GM19395 (cell line): ENCODE measurements around the gene PDE6B.

ENCODE experiments used
- ATAC-seq: cut with Tn5 transposase; IDR thresholded peaks from one replicate; pipeline ENCODE4 v1.9.1; 2021; ENCODE audit warnings: mild to moderate bottlenecking, moderate library complexity; ENCODE audit not compliant: unreplicated experiment

The PDE6B gene

DNA sequence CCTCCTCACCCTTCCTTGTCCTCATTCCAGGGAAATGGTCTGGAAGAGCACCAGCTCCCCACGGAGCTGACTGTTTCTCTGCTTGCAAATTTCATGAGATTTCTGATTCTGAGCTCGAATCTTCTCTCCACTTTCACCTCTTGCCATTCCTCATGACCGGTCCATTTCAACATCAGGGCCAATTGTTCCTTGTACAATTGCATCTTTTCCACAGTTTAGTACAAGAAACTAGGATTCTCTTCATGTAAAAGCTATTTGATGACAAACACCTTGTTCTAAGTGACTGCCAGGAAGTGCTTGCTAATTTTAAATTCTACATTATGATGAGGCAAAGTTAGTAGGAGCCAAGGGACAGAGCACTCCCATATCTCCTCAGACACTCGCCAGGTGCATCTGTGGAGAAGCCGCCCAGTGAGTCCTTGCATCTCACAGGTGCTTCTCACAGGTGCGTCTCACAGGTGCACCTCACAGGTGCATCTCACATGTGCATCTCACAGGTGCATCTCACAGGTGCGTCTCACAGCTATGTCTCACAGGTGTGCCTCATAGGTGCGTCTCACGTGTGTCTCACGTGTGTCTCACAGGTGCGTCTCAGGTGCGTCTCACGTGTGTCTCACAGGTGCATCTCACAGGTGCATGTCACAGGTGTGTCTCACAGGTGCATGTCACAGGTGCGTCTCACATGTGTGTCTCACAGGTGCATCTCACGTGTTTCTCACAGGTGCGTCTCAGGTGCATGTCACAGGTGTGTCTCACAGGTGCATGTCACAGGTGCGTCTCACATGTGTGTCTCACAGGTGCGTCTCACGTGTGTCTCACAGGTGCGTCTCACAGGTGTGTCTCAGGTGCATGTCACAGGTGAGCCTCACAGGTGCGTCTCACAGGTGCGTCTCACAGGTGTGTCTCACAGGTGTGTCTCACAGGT lies 3.0 kb upstream of the PDE6B start:
- ATAC-seq, result no peak

DNA sequence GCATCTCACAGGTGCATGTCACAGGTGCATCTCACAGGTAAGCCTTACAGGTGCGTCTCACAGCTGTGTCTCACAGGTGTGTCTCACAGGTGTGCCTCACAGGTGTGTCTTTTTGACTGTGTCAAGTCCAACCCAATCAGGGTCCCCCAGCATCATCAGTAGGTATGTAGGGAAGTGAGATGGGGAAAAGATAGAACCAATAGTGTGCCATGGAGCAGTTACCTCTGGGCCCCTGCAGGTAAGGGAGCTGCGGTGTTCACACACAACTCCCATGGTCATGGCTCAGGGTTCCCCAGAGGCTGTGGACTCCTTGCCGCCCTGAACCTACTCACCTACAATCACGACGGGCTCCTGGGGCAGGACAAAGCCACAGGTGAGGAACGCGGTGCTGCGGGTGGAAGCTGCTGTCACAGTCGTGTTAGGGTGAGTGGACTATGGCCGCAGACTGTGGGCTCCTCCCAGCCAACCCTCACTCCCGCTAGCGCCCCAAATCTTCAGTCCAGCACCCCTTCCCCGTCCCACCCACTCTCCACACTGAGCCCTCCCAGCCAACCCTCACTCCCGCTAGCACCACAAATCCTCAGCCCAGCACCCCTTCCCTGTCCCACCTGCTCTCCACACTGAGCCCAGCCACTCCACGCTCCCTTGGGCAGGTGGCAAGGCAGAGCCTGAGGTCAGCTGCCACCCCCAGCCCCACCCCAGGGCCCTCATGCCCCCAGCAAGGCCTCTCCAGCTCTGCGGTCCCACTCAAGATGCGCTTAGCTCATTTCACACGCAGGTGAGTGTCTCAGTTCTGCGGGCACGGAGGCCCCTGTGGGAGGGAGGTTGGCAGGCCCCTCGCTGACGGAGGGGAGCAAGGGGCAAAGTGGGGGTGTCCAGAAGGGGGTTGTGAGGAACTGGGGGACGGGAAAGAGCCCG lies 2.1 kb upstream of the PDE6B start:
- ATAC-seq, result no peak

DNA sequence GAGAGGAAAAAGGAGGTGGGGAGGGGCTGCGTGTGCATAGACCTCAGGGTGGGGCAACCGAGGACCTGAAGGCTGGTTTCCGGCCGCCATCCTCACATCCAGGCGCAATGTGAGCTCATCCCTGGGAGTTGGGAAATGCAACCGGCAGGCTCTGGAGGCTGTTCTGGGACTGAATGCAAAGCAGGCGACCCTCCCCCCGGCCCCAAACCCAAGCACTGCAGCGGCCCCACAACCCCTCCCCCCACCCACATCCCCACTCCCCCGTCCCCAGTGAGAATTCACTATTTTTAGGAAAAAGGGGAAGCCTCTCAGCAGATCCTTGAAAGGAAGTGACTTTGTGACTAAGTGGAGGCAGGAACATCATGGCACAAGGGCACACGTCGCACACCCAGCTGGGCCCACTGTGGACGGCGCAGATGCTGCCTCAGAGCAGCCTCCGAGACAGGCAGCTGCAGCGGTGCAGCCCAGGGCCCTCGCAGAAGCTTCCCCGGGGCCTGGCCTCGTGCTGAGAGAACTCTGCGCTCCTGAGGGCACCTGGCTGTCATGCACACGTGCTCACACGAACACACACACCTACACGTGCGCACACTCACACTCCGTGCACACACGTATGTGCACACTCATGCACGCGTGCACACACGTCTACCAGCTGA lies 1.3 kb upstream of the PDE6B start:
- no peak for ATAC-seq

DNA sequence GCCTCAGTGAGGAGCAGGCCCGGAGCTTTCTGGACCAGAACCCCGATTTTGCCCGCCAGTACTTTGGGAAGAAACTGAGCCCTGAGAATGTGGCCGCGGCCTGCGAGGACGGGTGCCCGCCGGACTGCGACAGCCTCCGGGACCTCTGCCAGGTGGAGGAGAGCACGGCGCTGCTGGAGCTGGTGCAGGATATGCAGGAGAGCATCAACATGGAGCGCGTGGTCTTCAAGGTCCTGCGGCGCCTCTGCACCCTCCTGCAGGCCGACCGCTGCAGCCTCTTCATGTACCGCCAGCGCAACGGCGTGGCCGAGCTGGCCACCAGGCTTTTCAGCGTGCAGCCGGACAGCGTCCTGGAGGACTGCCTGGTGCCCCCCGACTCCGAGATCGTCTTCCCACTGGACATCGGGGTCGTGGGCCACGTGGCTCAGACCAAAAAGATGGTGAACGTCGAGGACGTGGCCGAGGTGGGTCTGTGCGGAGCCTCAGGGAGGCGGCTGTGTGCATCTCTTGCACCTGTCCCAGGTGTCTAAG lies 323 bp downstream of the PDE6B start:
- ATAC-seq, result no peak

DNA sequence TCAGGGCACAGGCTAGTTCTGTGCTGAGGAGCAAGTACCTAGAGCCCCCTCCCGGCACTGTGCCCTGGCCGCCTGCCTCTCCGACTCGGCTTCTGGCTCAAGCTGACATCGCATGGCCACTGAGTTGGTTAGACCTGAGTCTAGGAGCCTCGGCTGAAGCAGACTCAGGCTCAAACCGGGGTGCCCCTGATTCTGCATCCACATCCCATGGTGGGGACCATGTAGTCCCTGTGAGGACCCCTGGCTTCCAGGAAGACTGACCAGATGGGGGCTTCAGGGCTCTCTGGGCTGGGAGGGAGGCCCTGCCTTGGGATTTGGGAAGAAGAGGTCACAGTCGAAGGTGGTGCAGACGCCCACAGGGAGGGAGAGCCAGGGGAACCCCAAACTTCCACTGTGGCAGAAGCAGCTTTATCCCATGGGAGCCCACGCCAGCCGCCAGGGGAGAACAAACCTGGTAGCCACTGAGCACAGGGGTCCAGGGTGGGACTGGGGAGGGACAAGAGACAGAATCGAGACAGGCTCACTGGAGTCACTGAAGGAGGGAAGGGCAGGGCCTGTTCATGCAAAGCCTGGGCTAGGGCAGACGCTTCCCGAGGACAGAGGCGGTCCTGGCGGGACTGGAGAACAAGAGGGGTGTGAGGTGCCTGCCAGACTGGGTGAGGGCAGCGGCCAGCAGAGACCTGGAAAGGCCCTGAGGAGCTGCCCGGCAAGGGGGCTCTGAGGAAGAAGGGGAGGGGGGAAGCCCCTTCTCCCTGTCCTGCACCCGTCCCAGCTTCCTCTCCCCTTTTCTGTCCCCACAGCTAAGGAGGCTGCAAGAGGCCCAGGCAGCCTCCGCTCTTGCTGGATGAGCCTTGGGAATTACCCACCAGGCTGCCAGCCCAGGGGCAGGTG lies 1.1 kb downstream of the PDE6B start:
- no peak for ATAC-seq

DNA sequence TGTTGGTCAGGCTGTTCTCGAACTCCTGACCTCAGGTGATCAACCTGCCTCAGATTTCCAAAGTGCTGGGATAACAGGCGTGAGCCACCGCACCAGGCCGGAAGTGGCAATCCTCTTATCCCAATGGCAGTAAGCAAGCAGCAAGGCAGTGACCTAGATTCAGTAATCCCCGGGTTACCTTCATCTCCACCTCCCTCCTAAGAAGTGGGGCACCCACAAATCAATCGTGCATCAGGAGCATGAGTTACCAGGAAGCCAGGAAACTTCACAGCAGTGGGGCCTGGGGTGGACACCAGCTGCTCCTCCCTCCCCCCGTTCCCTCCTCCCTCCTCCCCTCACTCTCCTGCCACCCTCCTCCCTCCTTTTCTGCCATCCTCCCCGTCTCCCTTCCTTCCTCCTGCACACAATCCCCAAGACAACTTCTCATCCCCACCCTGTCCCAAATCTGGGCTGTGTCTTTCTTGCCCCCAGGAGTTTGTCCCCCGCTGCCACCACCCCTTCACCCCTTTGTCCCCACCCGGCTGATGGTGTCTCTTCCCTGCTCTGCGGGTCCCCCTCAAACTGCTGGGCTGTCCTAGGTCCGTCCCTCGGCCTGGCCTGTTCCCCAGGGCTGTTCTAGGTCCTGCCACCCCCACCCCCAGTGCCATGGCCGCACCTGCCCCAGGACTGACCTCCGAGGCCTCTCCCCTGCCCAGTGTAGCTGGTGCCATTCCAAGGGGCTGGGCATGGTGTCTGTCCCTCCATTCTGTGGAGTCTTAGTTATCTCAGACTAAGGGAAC lies 2.2 kb downstream of the PDE6B start:
- no peak for ATAC-seq

DNA sequence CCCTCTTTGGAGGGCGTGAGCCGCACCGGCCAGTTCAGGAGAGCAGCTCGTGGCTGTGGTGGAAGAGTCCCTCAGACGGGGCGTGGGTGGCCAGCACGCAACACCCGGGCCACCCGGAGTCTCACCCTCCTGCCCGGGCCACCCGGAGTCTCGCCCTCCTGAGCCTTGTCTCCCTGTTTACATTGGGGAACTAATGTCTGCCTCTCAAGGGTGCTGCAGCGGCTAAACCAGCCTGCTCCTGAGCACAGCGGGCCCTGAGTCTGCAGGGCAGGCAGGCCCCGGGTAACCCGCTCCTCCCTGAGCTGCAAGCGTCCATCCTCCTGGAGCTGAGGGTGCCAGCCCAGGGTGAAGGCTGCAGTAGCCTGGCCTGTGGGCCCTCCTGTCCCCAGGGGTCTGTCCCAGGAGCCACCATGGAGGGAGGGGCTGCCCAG lies 3.0 kb downstream of the PDE6B start:
- ATAC-seq, result no peak

DNA sequence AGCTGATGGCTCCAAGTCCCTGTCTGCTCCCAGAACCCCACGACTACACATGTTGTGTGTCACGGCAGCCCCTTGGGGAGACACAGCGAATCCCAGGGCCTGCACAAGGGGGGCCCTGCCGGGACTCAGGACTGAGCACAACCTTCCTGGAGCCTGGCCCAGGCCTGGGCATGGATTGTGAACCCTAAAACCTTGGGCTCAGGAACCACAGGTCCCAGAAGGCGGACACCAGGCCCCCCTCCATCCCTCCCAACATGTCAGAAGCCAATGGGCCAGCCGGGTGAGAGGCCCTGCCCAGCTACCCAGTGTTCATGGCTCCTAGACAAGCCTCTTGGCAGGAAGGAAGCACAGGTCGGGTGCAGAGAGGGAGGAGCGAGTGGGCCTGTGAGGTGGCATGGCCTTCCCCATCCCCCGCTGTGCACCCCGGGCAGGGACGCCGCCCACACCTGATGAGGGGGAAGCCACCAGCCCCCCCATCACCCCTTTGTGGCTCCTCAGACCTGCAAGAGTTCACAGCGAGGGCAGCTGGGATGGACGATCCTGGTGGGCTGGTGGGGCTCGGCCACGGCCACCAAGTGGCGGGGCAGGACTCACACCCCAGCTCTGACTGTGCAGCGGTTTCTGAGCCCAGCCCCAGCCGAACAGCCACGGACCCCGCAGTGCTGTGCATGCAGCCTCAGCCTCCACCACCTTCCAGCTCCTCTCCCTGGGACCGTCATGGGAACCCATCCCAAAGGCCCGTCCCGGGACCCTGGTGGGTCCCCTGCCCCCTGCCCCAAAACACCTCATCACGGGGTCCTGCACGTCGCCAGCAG lies 3.7 kb downstream of the PDE6B start:
- no peak for ATAC-seq

DNA sequence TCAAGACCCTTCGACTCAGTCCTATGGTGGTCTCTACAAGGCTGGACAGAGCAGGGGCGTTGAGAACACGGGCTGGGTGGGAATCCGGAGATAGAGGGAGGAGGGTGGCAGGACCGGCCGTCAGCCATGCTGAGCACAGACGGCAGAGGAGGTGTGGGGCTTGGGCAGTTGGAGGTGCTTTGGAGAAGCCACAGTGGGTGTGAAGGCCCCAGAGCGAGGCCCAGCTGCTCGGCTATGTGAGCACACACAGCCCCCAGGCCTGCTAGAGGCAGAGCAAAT lies 4.2 kb downstream of the PDE6B start:
- ATAC-seq, result no peak

DNA sequence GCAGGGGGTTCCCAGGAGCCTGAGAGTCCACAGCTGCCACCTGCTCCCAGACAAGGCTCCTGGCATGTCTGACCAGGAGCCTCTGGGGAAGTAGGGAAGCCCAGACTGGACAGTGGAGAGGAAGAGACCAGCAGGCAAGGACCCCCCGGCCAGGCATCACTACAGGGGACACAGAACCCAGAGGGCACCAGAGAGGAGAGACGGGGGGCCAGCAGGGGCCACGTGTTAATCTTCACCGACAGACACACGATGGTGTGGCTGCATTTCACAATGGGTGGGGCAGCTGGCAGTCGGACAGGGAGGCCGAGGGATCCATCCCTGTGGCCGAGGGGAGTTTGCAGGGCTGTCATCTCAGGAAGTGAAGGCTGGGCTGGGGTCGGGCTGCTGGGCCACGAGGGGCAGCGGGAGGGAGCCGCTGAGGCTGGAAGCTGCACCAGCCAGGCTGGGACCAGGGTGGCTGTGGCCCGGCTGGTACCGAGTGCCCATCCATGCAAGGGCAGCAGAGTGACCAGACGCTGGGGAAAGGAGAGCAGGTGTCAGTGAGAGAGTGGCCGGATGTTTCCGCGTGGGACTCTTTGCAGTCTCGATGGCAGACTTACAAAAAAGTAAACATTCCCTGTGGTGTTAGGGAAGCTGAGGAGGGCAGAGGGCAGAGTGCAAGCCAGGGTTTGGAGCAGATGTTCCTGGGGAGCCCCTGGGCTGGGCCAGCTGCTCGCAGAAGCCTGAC lies 4.7 kb downstream of the PDE6B start:
- no peak for ATAC-seq

DNA sequence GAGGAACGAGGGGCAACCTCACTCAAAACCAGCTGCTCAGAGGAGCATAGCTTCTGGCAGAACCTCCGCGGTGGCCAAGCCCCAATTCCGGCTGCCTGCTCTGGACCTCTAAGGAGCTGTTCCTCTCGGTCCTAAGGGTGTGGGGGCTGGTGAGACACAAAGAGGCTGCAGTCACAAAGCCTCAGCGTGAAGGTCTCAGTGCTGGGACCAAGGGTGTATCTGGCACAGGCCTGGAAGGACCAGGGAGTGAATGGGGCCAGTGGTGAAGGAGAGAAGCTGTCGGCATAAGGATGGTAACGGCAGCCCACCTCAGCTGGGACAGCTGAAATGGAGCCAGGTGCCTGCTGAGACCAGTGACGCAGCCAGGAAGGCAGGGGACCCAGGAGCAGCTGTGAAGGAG lies 5.3 kb downstream of the PDE6B start:
- no peak for ATAC-seq

DNA sequence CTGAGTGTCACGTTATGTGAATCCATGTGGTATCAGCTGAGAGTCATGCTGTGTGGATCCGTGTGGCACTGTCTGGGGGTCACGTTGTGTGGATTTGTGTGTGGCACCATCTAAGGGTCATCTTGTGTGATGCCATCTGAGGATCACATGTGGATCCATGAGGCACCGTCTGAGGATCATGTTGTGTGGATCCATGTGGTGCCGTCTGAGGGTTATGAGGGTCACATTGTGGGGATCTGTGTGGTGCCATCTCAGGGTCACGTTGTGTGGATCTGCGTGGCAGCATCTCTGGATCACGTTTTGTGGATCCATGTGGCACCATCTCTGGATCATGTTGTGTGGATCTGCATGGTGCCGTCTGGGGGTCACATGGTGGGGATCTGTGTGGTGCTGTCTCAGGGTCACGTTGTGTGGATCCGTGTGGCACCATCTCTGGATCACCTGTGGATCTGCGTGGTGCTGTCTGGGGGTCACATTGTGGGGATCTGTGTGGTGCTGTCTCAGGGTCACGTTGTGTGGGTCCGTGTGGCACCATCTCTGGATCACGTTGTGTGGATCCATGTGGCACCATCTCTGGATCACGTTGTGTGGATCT lies 6.9 kb downstream of the PDE6B start:
- no peak for ATAC-seq

DNA sequence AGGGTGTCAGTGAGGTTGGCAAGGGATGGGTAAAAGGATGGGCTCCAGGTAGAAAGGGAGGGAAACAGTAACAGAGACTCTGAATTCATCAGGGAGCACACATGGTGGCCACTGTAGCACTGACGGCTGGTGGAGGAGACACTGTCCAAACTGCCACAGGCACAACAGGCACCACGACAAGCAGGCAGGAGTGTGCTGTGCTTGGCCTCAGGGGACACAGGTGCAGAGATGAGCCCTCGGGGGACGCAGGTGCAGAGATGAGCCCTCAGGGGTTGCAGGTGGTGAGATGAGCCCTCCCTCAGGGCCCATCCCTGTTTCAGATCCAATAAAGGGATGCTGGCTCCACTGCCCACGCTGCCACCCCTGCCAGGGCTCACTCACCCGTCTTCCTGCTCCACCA lies 7.6 kb downstream of the PDE6B start:
- ATAC-seq, result no peak

DNA sequence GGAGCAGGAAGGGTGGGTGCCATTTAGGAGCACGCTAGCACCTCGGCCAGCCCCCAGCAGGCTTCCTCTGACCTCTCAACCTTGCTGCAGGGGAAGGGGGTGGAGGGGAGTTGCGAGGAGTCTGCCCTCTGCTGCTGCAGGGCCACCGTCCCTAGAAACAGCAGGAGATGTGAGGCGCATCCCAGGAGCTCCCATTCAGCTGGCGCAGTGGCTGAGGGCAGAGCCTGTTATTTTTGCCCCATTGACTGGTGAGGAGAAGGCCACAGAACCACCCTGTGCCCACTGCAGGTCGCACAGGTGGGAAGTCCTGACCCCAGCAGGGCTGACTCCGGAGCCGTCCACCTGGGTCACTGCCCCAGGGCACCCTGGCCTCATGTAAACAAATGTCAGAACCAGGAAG lies 8.0 kb downstream of the PDE6B start:
- ATAC-seq, result no peak

DNA sequence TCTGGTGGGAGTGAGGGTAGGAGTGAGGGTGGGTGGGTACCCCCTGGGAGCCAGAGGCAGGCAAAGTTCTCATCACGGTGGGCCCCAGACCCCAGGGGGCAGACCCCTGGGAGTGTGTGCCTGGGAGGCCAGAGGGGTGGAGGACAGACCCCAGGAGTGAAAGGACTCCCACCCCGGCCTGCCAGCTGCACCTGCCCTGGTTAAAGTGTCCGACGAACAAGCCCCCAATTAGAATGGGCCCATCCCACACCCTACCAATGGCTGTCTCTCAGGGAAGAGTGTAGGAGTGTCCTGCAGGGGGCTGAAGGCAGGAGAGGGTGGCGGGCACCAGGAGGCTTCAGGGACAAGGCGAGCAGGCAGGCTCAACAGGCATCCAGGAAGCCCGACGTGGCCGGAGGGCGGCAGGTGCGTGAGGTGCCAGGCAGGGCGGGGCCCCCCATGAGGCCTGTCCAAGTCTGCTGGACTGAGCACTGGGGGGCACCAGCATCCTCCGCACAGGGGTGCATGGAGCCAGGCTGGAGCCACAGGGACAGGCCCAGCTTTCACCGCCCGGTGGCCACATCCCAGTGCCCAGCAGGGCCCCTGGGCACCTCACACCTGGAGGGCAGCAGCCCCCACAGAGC lies 8.7 kb downstream of the PDE6B start:
- ATAC-seq, result no peak

DNA sequence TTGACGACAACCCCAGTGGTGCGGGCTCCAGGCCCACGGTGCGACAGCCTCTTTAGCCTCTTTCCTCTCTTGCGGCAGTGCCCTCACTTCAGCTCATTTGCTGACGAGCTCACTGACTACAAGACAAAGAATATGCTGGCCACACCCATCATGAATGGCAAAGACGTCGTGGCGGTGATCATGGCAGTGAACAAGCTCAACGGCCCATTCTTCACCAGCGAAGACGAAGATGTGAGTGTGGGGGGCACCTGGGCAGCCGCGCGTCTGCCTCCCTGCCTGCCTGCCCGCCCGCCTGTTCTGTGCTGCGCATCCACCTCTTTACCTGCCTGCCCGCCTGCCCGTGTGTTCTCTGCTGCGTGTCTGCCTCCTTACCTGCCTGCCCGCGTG lies 9.2 kb downstream of the PDE6B start:
- no peak for ATAC-seq
